H1 (cell line): ENCODE data around the gene AGO3. TPM values are rescaled to one million over a fixed set of nuclear protein-coding genes. Genes with fewer than 3 reads are reported as not detected.

Experiments
- CTCF ChIA-PET: fragments of 300-600 bp; sonication (Branson Sonifier 250); formaldehyde crosslinking; loops from one replicate; lab custom pipeline; 2021; ENCODE audit not compliant: partially characterized antibody; lab: Charles Lee
- POLR2A ChIA-PET: fragments of 300-600 bp; sonication (Branson Sonifier 250); formaldehyde crosslinking; loops from one replicate; lab custom pipeline; 2021; ENCODE audit warnings: inconsistent platforms; ENCODE audit not compliant: partially characterized antibody; lab: Charles Lee
- DNase-seq, 2 experiments: peaks; one replicate each; pipeline versions ENCODE4 v3.0.0 to v3.0.0-alpha.2; 2010 to 2022; ENCODE audit warnings: low spot score in 2 of 2, low read depth in 1 of 2, mixed read lengths in 1 of 2
- FAIRE-seq: peaks from 2 replicates; lab custom pipeline; 2011; peaks lifted over from hg19 to GRCh38; lab: Jason Lieb, UNC
- H2AFZ ChIP-seq: 2 replicates; pipeline ENCODE4 v1.8.1; 2012; ENCODE audit warnings: low read length, inconsistent platforms
- H2AK5ac ChIP-seq: 2 replicates; pipeline ENCODE4 v1.6.1; 2013; ENCODE audit warnings: low read depth, low read length
- H2BK120ac ChIP-seq: replicated peaks from 2 replicates; pipeline ENCODE3; 2013; ENCODE audit warnings: low read depth, low read length, inconsistent platforms
- H2BK12ac ChIP-seq: 2 replicates; pipeline ENCODE4 v1.6.1; 2013; ENCODE audit warnings: low read depth, low read length
- H2BK15ac ChIP-seq: 2 replicates; pipeline ENCODE4 v1.6.1; 2013; ENCODE audit warnings: low read length
- H2BK20ac ChIP-seq: 2 replicates; pipeline ENCODE4 v1.6.1; 2013; ENCODE audit warnings: low read length
- H2BK5ac ChIP-seq: 2 replicates; pipeline ENCODE4 v1.6.1; 2013; ENCODE audit warnings: low read depth, low read length
- H3K14ac ChIP-seq: 2 replicates; pipeline ENCODE4 v1.6.1; 2013; ENCODE audit warnings: inconsistent platforms; ENCODE audit not compliant: insufficient read length
- H3K18ac ChIP-seq: 2 replicates; pipeline ENCODE4 v1.6.1; 2013; ENCODE audit warnings: low read length; ENCODE audit errors: extremely low read depth
- H3K23ac ChIP-seq: 2 replicates; pipeline ENCODE4 v1.6.1; 2013; ENCODE audit warnings: inconsistent platforms; ENCODE audit not compliant: insufficient read length
- H3K23me2 ChIP-seq: 2 replicates; pipeline ENCODE4 v1.6.1; 2013; ENCODE audit warnings: low read depth, low read length
- H3K27ac ChIP-seq: 2 replicates; pipeline ENCODE4 v1.6.1; 2011; ENCODE audit warnings: low read depth, low read length, inconsistent platforms
- H3K27me3 ChIP-seq, 4 experiments: replicated peaks in 1 of 4; 1 replicate in 1 of 4; 2 replicates in 3 of 4; pipeline versions ENCODE4 v1.6.1 to v1.8.1; 2011 to 2013; ENCODE audit warnings: low read length in 3 of 4, mild to moderate bottlenecking in 3 of 4, inconsistent platforms in 2 of 4, mixed read lengths in 2 of 4, moderate library complexity in 1 of 4; ENCODE audit not compliant: control insufficient read depth in 3 of 4, insufficient read depth in 3 of 4; ENCODE audit errors: extremely low read depth in 1 of 4
- H3K36me3 ChIP-seq, 4 experiments: 2 replicates each; pipeline versions ENCODE4 v1.6.1 to v1.8.1; 2011 to 2013; ENCODE audit warnings: mild to moderate bottlenecking in 4 of 4, low read length in 3 of 4, moderate library complexity in 2 of 4, control low read depth in 1 of 4, inconsistent platforms in 1 of 4; ENCODE audit not compliant: insufficient read depth in 4 of 4, control insufficient read depth in 2 of 4
- H3K4ac ChIP-seq: replicated peaks from 2 replicates; pipeline ENCODE3; 2013; ENCODE audit warnings: low read length, low read depth, mixed read lengths, inconsistent platforms; ENCODE audit not compliant: insufficient read length
- H3K4me1 ChIP-seq, 4 experiments: replicated peaks in 1 of 4; 1 replicate in 1 of 4; 2 replicates in 3 of 4; pipeline versions ENCODE4 v1.6.1 to v1.8.1; 2011 to 2013; ENCODE audit warnings: low read length in 3 of 4, inconsistent platforms in 2 of 4, mixed read lengths in 1 of 4; ENCODE audit not compliant: insufficient read depth in 4 of 4, control insufficient read depth in 3 of 4
- H3K4me2 ChIP-seq, 2 experiments: 2 replicates each; pipeline versions ENCODE4 v1.6.1 to v1.8.1; 2011 to 2013; ENCODE audit warnings: low read depth in 2 of 2, low read length in 2 of 2, control low read depth in 1 of 2, inconsistent platforms in 1 of 2, mild to moderate bottlenecking in 1 of 2; ENCODE audit not compliant: insufficient read depth in 1 of 2
- H3K4me3 ChIP-seq, 4 experiments: fragments of 200-600, 300-600 bp in 1 of 4; sonication (generic), shearing (Covaris generic), sonication (Bioruptor Twin) in 1 of 4; 2 replicates each; pipeline versions ENCODE4 v1.5.1 to v1.8.1; 2011 to 2016; ENCODE audit warnings: low read length in 4 of 4, low read depth in 3 of 4, control low read depth in 2 of 4, inconsistent platforms in 2 of 4, mild to moderate bottlenecking in 2 of 4, mixed read lengths in 1 of 4, moderate library complexity in 1 of 4; ENCODE audit not compliant: insufficient read depth in 2 of 4; ENCODE audit errors: extremely low read depth in 1 of 4
- H3K56ac ChIP-seq: replicated peaks from 2 replicates; pipeline ENCODE3; 2013; ENCODE audit warnings: low read depth, mild to moderate bottlenecking, mixed read lengths, low read length, inconsistent platforms; ENCODE audit not compliant: insufficient read length
- H3K79me1 ChIP-seq: 2 replicates; pipeline ENCODE4 v1.6.1; 2013; ENCODE audit warnings: low read depth, low read length, control low read depth
- H3K79me2 ChIP-seq, 2 experiments: 2 replicates each; pipeline versions ENCODE4 v1.6.1 to v1.8.1; 2012 to 2013; ENCODE audit warnings: low read length in 2 of 2, mild to moderate bottlenecking in 2 of 2, inconsistent platforms in 1 of 2; ENCODE audit not compliant: insufficient read depth in 2 of 2, control insufficient read depth in 1 of 2
- H3K9ac ChIP-seq, 4 experiments: replicated peaks in 1 of 4; 1 replicate in 1 of 4; 2 replicates in 3 of 4; pipeline versions ENCODE4 v1.6.1 to v1.8.1; 2011 to 2013; ENCODE audit warnings: low read depth in 3 of 4, low read length in 3 of 4, control low read depth in 2 of 4, mild to moderate bottlenecking in 2 of 4, moderate library complexity in 2 of 4, inconsistent platforms in 1 of 4; ENCODE audit errors: extremely low read depth in 1 of 4
- H3K9me3 ChIP-seq, 2 experiments: 2 replicates each; pipeline versions ENCODE4 v1.6.1 to v1.8.1; 2012 to 2013; ENCODE audit warnings: mild to moderate bottlenecking in 2 of 2, moderate library complexity in 2 of 2, control low read depth in 1 of 2, inconsistent platforms in 1 of 2, low read depth in 1 of 2, low read length in 1 of 2, mixed read lengths in 1 of 2; ENCODE audit not compliant: insufficient read depth in 2 of 2
- H4K20me1 ChIP-seq, 2 experiments: replicated peaks in 1 of 2; 2 replicates each; pipeline versions ENCODE3 to v1.8.1; 2011 to 2013; ENCODE audit warnings: inconsistent platforms in 2 of 2, low read length in 2 of 2, mild to moderate bottlenecking in 1 of 2; ENCODE audit not compliant: insufficient read depth in 2 of 2, control insufficient read depth in 1 of 2
- H4K5ac ChIP-seq: 2 replicates; pipeline ENCODE4 v1.6.1; 2013; ENCODE audit warnings: low read length, low read depth, mixed read lengths, inconsistent platforms; ENCODE audit not compliant: insufficient read length
- H4K8ac ChIP-seq: 2 replicates; pipeline ENCODE4 v1.8.0; 2013; ENCODE audit warnings: mild to moderate bottlenecking, moderate library complexity, low read length, inconsistent platforms; ENCODE audit not compliant: insufficient read depth; ENCODE audit errors: extremely low read depth
- H4K91ac ChIP-seq: replicated peaks from 2 replicates; pipeline ENCODE3; 2013; ENCODE audit warnings: low read length, mixed read lengths, inconsistent platforms; ENCODE audit not compliant: insufficient read length
- BCL11A ChIP-seq, 2 experiments: IDR thresholded peaks; one replicate each; pipeline ENCODE4 v1.6.1; 2011; ENCODE audit warnings: low read depth in 2 of 2, low read length in 2 of 2, mild to moderate bottlenecking in 2 of 2
- CEBPB ChIP-seq: IDR thresholded peaks from 2 replicates; pipeline ENCODE4 v1.6.1; 2012; ENCODE audit warnings: low read depth, low read length
- CREB1 ChIP-seq: IDR thresholded peaks from 2 replicates; pipeline ENCODE4 v1.6.1; 2012; ENCODE audit warnings: inconsistent platforms
- HDAC6 ChIP-seq: IDR thresholded peaks from one replicate; pipeline ENCODE4 v1.7.1; 2012; ENCODE audit warnings: low read depth, mild to moderate bottlenecking, inconsistent platforms, low read length, moderate library complexity
- NRF1 ChIP-seq: IDR thresholded peaks from 2 replicates; pipeline ENCODE4 v1.6.1; 2011; ENCODE audit warnings: mild to moderate bottlenecking, low read depth, low read length, improper control_type of control experiment
- SIX5 ChIP-seq: IDR thresholded peaks from 2 replicates; pipeline ENCODE4 v1.6.1; 2011; ENCODE audit warnings: mild to moderate bottlenecking, low read depth, low read length
- TCF12 ChIP-seq: IDR thresholded peaks from 2 replicates; pipeline ENCODE4 v1.6.1; 2011; ENCODE audit warnings: low read depth, mild to moderate bottlenecking, low read length
- TEAD4 ChIP-seq: IDR thresholded peaks from 2 replicates; pipeline ENCODE4 v1.6.1; 2012; ENCODE audit warnings: low read depth, low read length, inconsistent platforms, mixed read lengths
- WGBS, 2 experiments: shearing (Covaris generic) in 1 of 2; methylation state at CpG; one replicate each; pipeline versions ENCODE4 v1.1.6 to v1.1.7; 2013 to 2015; ENCODE audit warnings: low lambda C conversion rate in 2 of 2, mixed read lengths in 2 of 2, inconsistent platforms in 1 of 2, low coverage in 1 of 2, missing lambda C conversion rate in 1 of 2; ENCODE audit not compliant: insufficient replicate concordance in 2 of 2, insufficient coverage in 1 of 2, insufficient read length in 1 of 2; ENCODE audit errors: extremely low coverage in 1 of 2, missing lambda C conversion rate in 1 of 2; 5-methylcytosine and 5-hydroxymethylcytosine counted together
- polyA plus RNA-seq, 7 experiments: library from polyadenylated mRNA; depleted of rRNA in 3 of 7; stranded (reverse) in 5 of 7; unstranded in 2 of 7; fragments of >200 nt in 5 of 7; fragments of 200-250 nt in 2 of 7; gene quantifications; 1 replicate in 5 of 7; 2 replicates in 1 of 7; 4 replicates in 1 of 7; pipeline versions ENCODE4 v1.2.1 to v1.2.3, GENCODE V29; 2011 to 2013; ENCODE audit warnings: missing spikeins in 2 of 7, mixed read lengths in 2 of 7
- total RNA-seq: library from RNA; stranded (reverse); fragmentation: NEBNext Ultra II Directional; extraction: Animal tissue kit (Norgen Biotek cat#: 25700); gene quantifications from 2 replicates; pipeline ENCODE4 v1.2.1, GENCODE V29; 2021

AGO3 gene
- total and polyA plus RNA-seq, 2 of the 8 experiments (the other 6 are each of a cell fraction or from before 2014, with no cell fraction given): 10.7 to 26.4 TPM

DNA sequence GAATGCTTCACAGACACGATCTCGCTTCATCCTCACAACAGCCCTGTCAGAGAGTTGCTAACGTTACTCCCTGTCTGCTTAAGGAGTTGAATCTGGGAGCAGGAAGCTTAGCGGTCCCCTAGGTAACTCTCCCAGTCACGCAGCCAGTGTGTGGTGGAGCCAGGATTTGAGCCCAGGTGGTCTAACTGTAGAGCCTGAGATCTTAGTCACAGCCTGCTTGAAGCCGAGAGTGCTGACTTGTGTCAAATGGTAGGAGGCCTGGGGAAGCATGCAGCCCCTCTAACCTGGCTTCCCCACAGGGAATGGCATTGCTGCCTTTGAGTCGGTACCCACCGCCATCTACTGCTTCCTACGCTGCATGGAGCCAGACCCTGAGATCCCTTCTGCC lies 161.9 kb downstream of the AGO3 start:
- Histone ChIP-seq H2BK20ac (no peak overlapping the region), H3K27ac (no peak overlapping the region), H3K9ac (no peak overlapping the region), H4K8ac (no peak overlapping the region), H2AFZ (no peak overlapping the region), H2BK15ac (no peak overlapping the region), H3K4ac (no peak overlapping the region), H2BK5ac (no peak overlapping the region), H4K20me1 (peaks cover 0 to 10% of the 10 kb centered on the region in 2 experiments), H2BK12ac (no peak overlapping the region), H3K23ac (no peak overlapping the region), H3K9me3 (no peaks in the 10 kb centered on the region), H2BK120ac (no peak overlapping the region), H3K79me1 (peaks cover 5% of the 10 kb centered on the region; the same call in 1 of the 2 replicates), H4K5ac (no peak overlapping the region), H3K36me3 (peaks cover 23 to 38% (median 33%) of the 10 kb centered on the region in 4 experiments), H4K91ac (no peak overlapping the region), H3K23me2 (peaks cover 6% of the 10 kb centered on the region; the same call in 1 of the 2 replicates), H3K56ac (no peak overlapping the region), H3K4me1 (peaks cover 0 to 20% (median 16%) of the 10 kb centered on the region in 4 experiments; a peak in 5 of 7 replicates), H3K18ac (no peak overlapping the region), H3K14ac (no peak overlapping the region), H3K4me2 (no peak overlapping the region), H2AK5ac (no peak overlapping the region), H3K4me3 (no peak overlapping the region), H3K27me3 (no peaks in the 10 kb centered on the region), H3K79me2 (peaks cover 0 to 15% of the 10 kb centered on the region in 2 experiments; a peak in 2 of 4 replicates)
- 95% methylated on average over 8 of the region's 9 CpGs; no CpG with 5 or more reads in 1 of the 2 experiments for WGBS, 2 experiments
- DNase-seq (no peak), FAIRE-seq (no peak)
- POLR2A ChIA-PET: no interaction called here
- CTCF ChIA-PET: interaction anchor here (1.2 to 32.6 kb wide), 4 partner anchors 45 to 70 kb away, joined by 3 to 738 read pairs (median 3); partner anchors contain the start of gene TRAPPC3
- TF ChIP-seq TEAD4 (no peak), SIX5 (no peak), NRF1 (no peak), HDAC6 (no peak), BCL11A (IDR thresholded peaks at IDR 0.05; ENCODE audit: low read depth in 2 of 2, low read length in 2 of 2) (no peak), CREB1 (no peak), TCF12 (no peak), CEBPB (no peak)
- TF ChIP-seq, all 59 proteins: peak for 0
